Inflammatory macrophage treated with lipopolysaccharide for 1 hour (primary cell): Measurements from ENCODE around the gene RPL7A.

Experiments used
- DNase-seq, 2 donors: peaks; one replicate each; pipeline ENCODE4 v3.0.0-alpha.2; 2020 to 2022

The RPL7A gene

GRCh38 chr9:133349965-133350616 lies 2.1 kb downstream of the RPL7A start:
- DNase-seq: no peak

GRCh38 chr9:133351526-133351907 lies 3.5 kb downstream of the RPL7A start:
- DNase-seq: no peak

GRCh38 chr9:133351908-133352634 lies 4.1 kb downstream of the RPL7A start:
- DNase-seq: peak; percentile 63 to 71

- no peak for DNase-seq
Measured at GRCh38 chr9:133352635-133353340, 4.8 kb downstream of the RPL7A start.

- DNase-seq: no peak
Measured at GRCh38 chr9:133353548-133353947, 5.5 kb downstream of the RPL7A start.

GRCh38 chr9:133354766-133355165 lies 6.7 kb downstream of the RPL7A start:
- no peak for DNase-seq

- no peak for DNase-seq
Measured at GRCh38 chr9:133355881-133356357, 7.9 kb downstream of the RPL7A start.

- DNase-seq: peak; percentile 78 to 89
Measured at GRCh38 chr9:133356391-133357091, 8.5 kb downstream of the RPL7A start, which contains the start of the genes SURF1 and SURF2. Gene SURF1 (minus strand): TSS chr9:133356487. CDS start chr9:133356453, 34 bp downstream. Gene SURF2 (plus strand): TSS chr9:133356550. CDS start chr9:133356593, 43 bp downstream.

- DNase-seq: no peak
Measured at GRCh38 chr9:133357656-133358055, 9.6 kb downstream of the RPL7A start.

- DNase-seq: no peak
Measured at GRCh38 chr9:133359399-133360175, 11.6 kb downstream of the RPL7A start.

- no peak for DNase-seq
Measured at GRCh38 chr9:133360400-133361393, 12.7 kb downstream of the RPL7A start.

GRCh38 chr9:133361507-133362092 lies 13.6 kb downstream of the RPL7A start:
- DNase-seq: no peak

- no peak for DNase-seq
Measured at GRCh38 chr9:133362359-133363044, 14.5 kb downstream of the RPL7A start.

- DNase-seq: no peak
Measured at GRCh38 chr9:133366435-133366834, 18.4 kb downstream of the RPL7A start.

GRCh38 chr9:133367221-133367620 lies 19.2 kb downstream of the RPL7A start:
- DNase-seq: no peak

- no peak for DNase-seq
Measured at GRCh38 chr9:133367778-133368177, 19.8 kb downstream of the RPL7A start.

- no peak for DNase-seq
Measured at GRCh38 chr9:133368249-133368881, 20.3 kb downstream of the RPL7A start.

- DNase-seq: no peak
Measured at GRCh38 chr9:133369422-133369821, 21.4 kb downstream of the RPL7A start.

GRCh38 chr9:133369933-133370332 lies 21.9 kb downstream of the RPL7A start:
- DNase-seq: no peak
